Measurements from ENCODE around the gene TMEM54.

DNA sequence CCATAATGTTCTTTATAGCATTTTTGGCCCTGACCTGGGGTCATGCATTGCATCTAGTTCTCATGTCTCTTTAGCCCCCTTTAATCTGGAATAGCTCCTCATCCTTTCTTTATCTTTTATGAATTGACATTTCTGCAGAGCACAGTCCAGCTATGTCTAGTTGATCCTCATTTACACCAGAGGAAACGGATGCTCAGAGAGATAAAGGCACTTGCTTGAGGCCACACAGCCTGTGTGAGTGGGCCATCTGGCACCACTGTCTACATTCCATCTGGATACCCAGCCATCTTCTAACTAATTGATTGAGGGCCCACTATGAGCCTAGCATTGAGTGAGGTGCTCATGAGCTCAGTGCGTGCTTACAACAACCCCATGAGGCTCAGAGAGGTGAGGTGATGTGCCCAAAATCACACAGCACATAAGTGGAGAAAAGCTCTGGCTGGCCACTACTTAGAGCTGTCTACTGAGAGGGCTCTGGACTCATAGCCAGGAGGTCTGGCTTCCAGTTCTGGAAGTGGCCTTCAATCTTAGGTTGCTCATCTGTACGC lies 11.4 kb downstream of the TMEM54 start:
- TF ChIP-seq, protein P1, sequence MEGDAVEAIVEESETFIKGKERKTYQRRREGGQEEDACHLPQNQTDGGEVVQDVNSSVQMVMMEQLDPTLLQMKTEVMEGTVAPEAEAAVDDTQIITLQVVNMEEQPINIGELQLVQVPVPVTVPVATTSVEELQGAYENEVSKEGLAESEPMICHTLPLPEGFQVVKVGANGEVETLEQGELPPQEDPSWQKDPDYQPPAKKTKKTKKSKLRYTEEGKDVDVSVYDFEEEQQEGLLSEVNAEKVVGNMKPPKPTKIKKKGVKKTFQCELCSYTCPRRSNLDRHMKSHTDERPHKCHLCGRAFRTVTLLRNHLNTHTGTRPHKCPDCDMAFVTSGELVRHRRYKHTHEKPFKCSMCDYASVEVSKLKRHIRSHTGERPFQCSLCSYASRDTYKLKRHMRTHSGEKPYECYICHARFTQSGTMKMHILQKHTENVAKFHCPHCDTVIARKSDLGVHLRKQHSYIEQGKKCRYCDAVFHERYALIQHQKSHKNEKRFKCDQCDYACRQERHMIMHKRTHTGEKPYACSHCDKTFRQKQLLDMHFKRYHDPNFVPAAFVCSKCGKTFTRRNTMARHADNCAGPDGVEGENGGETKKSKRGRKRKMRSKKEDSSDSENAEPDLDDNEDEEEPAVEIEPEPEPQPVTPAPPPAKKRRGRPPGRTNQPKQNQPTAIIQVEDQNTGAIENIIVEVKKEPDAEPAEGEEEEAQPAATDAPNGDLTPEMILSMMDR (conservative IDR thresholded peaks at IDR 0.05), result no peak
- no peak for TF ChIP-seq EZH2 (IDR thresholded peaks at IDR 0.05; ENCODE audit: low read depth)

Data from PC-9 (cell line).